ENCODE results near the gene HOMER3. TPM values are rescaled to one million over a fixed set of nuclear protein-coding genes. Genes with fewer than 3 reads are reported as not detected.

The HOMER3 gene
- total and polyA plus RNA-seq, 2 of the 13 experiments (the other 11 are each of a cell fraction or from before 2014, with no cell fraction given) = 21.3 to 27.3 TPM

DNA sequence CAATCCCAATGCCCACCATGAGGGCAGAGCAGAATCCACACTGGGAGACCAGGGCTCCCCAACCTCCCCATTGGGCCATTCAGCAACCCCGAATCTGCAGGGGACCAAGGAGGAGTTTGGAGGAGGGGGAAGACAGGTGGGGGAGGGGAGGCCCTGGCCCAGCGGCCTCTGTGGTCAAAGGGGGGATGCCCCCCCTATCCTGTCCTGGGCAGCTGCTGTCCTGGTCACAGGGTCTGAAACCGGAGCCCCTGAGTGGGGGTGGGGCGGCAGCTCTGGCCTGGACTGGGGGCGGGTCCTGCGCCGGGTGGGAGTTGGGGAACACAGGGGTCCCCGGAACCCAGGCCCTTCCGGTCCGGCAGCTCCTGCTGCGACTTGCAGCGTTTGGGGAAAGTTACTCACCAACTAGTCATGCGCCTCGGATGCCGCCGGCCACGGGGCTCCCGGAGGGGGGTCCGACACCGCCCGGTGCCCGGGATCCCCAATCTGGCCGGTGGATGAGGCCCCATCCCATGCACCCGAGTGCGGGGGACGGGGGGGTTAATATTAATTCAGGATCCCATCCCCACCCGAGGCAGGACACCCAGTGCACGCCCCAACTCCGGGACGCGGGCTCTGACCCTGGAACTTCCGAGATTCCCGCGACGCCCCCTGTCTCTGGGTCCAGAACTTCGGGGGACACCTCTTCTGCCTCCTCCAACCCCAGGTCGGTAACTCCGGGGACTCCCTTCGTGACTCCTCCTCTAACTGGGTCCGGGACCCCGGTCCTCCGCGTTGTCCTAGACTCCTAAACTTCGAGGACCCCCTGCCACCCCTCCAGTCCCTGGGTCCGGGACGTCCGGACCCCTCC is 872 bp downstream of the HOMER3 start (continued):
- TF ChIP-seq, protein P1, sequence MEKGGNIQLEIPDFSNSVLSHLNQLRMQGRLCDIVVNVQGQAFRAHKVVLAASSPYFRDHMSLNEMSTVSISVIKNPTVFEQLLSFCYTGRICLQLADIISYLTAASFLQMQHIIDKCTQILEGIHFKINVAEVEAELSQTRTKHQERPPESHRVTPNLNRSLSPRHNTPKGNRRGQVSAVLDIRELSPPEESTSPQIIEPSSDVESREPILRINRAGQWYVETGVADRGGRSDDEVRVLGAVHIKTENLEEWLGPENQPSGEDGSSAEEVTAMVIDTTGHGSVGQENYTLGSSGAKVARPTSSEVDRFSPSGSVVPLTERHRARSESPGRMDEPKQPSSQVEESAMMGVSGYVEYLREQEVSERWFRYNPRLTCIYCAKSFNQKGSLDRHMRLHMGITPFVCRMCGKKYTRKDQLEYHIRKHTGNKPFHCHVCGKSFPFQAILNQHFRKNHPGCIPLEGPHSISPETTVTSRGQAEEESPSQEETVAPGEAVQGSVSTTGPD (CRISPR knock-in tag; IDR thresholded peaks at IDR 0.05) = peak; percentile 39; the same call in 1 of the 2 replicates
- TF ChIP-seq, protein P2, sequence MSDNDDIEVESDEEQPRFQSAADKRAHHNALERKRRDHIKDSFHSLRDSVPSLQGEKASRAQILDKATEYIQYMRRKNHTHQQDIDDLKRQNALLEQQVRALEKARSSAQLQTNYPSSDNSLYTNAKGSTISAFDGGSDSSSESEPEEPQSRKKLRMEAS (IDR thresholded peaks at IDR 0.05) = no peak
- TF ChIP-seq ZSCAN21 (CRISPR knock-in tag; IDR thresholded peaks at IDR 0.05; ENCODE audit: borderline replicate concordance) (no peak), CREB1 (IDR thresholded peaks at IDR 0.05) (no peak), CREB1 (CRISPR knock-in tag; IDR thresholded peaks at IDR 0.05) (no peak), MTF2 (CRISPR knock-in tag; IDR thresholded peaks at IDR 0.05; ENCODE audit: borderline replicate concordance) (0 out of 2 replicates have a peak, but pooled peaks have one; percentile 28), MEF2D (CRISPR knock-in tag; IDR thresholded peaks at IDR 0.05) (no peak), SP5 (CRISPR knock-in tag; IDR thresholded peaks at IDR 0.05; ENCODE audit: borderline replicate concordance, low read depth) (0 out of 2 replicates have a peak, but pooled peaks have one; percentile 13), SYNCRIP (IDR thresholded peaks at IDR 0.05; ENCODE audit: insufficient read depth, low read depth, low read length) (no peak), CHCHD3 (CRISPR knock-in tag; IDR thresholded peaks at IDR 0.05) (no peak), ZNF556 (CRISPR knock-in tag; IDR thresholded peaks at IDR 0.05; ENCODE audit: borderline replicate concordance) (no peak), GABPB1 (CRISPR knock-in tag; IDR thresholded peaks at IDR 0.05) (peak; percentile 60; the same call in 1 of the 2 replicates), ZNF614 (CRISPR knock-in tag; IDR thresholded peaks at IDR 0.05; ENCODE audit: borderline replicate concordance) (peak; percentile 18; the same call in 1 of the 2 replicates), MED13 (CRISPR knock-in tag; IDR thresholded peaks at IDR 0.05) (no peak), ZNF652 (CRISPR knock-in tag; IDR thresholded peaks at IDR 0.05; ENCODE audit: borderline replicate concordance, low read depth) (no peak), NFIC (IDR thresholded peaks at IDR 0.05; ENCODE audit: low read length) (no peak), NFE2 (CRISPR knock-in tag; IDR thresholded peaks at IDR 0.05) (no peak)
- TF ChIP-seq, protein P3, sequence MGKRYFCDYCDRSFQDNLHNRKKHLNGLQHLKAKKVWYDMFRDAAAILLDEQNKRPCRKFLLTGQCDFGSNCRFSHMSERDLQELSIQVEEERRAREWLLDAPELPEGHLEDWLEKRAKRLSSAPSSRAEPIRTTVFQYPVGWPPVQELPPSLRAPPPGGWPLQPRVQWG (CRISPR knock-in tag; IDR thresholded peaks at IDR 0.05; ENCODE audit: borderline replicate concordance, low read depth) = no peak
- TF ChIP-seq, protein P4, sequence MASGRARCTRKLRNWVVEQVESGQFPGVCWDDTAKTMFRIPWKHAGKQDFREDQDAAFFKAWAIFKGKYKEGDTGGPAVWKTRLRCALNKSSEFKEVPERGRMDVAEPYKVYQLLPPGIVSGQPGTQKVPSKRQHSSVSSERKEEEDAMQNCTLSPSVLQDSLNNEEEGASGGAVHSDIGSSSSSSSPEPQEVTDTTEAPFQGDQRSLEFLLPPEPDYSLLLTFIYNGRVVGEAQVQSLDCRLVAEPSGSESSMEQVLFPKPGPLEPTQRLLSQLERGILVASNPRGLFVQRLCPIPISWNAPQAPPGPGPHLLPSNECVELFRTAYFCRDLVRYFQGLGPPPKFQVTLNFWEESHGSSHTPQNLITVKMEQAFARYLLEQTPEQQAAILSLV (CRISPR knock-in tag; IDR thresholded peaks at IDR 0.05; ENCODE audit: borderline replicate concordance) = peak; percentile 55; the same call in 1 of the 2 replicates
- TF ChIP-seq, protein P5, sequence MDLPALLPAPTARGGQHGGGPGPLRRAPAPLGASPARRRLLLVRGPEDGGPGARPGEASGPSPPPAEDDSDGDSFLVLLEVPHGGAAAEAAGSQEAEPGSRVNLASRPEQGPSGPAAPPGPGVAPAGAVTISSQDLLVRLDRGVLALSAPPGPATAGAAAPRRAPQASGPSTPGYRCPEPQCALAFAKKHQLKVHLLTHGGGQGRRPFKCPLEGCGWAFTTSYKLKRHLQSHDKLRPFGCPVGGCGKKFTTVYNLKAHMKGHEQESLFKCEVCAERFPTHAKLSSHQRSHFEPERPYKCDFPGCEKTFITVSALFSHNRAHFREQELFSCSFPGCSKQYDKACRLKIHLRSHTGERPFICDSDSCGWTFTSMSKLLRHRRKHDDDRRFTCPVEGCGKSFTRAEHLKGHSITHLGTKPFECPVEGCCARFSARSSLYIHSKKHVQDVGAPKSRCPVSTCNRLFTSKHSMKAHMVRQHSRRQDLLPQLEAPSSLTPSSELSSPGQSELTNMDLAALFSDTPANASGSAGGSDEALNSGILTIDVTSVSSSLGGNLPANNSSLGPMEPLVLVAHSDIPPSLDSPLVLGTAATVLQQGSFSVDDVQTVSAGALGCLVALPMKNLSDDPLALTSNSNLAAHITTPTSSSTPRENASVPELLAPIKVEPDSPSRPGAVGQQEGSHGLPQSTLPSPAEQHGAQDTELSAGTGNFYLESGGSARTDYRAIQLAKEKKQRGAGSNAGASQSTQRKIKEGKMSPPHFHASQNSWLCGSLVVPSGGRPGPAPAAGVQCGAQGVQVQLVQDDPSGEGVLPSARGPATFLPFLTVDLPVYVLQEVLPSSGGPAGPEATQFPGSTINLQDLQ (CRISPR knock-in tag; IDR thresholded peaks at IDR 0.05) = no peak
- TF ChIP-seq, protein P6, sequence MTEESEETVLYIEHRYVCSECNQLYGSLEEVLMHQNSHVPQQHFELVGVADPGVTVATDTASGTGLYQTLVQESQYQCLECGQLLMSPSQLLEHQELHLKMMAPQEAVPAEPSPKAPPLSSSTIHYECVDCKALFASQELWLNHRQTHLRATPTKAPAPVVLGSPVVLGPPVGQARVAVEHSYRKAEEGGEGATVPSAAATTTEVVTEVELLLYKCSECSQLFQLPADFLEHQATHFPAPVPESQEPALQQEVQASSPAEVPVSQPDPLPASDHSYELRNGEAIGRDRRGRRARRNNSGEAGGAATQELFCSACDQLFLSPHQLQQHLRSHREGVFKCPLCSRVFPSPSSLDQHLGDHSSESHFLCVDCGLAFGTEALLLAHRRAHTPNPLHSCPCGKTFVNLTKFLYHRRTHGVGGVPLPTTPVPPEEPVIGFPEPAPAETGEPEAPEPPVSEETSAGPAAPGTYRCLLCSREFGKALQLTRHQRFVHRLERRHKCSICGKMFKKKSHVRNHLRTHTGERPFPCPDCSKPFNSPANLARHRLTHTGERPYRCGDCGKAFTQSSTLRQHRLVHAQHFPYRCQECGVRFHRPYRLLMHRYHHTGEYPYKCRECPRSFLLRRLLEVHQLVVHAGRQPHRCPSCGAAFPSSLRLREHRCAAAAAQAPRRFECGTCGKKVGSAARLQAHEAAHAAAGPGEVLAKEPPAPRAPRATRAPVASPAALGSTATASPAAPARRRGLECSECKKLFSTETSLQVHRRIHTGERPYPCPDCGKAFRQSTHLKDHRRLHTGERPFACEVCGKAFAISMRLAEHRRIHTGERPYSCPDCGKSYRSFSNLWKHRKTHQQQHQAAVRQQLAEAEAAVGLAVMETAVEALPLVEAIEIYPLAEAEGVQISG (CRISPR knock-in tag; IDR thresholded peaks at IDR 0.05) = no peak
